ENCODE results near the gene POLR3H. TPM values are rescaled to one million over a fixed set of nuclear protein-coding genes. Genes with fewer than 3 reads are reported as not detected.

POLR3H gene
- total and polyA plus RNA-seq, 12 donors, result 18.7 to 92.6 (median 45.4) TPM

GRCh38 chr22:41587347-41587723 is 43.1 kb upstream of the POLR3H start:
- TF ChIP-seq CTCF (IDR thresholded peaks at IDR 0.05), result no peak
- no peak for TF ChIP-seq POLR2A (IDR thresholded peaks at IDR 0.05)
- Histone ChIP-seq H3K36me3 (replicated peaks in 1 of 2) (peaks cover 0 to 19% of the 10 kb centered on the region in 2 donors), H3K27me3 (no peaks in the 10 kb centered on the region), H3K4me1 (replicated peaks in 1 of 2) (peaks cover 8 to 15% of the 10 kb centered on the region in 2 donors), H3K4me3 (no peak overlapping the region), H3K9me3 (replicated peaks in 1 of 3) (no peaks in the 10 kb centered on the region), H3K27ac (peak overlapping the region in 3 of 5 donors; percentile 6 to 91 (median 82))
- 88 to 95% (median 94%) methylated on average over 7 of the region's 7 CpGs for WGBS, 4 donors
- intact Hi-C loops (cut with DNase I), result no loop called here
- DNase-seq, result peak in 1 of 7 donors; percentile 13

DNA sequence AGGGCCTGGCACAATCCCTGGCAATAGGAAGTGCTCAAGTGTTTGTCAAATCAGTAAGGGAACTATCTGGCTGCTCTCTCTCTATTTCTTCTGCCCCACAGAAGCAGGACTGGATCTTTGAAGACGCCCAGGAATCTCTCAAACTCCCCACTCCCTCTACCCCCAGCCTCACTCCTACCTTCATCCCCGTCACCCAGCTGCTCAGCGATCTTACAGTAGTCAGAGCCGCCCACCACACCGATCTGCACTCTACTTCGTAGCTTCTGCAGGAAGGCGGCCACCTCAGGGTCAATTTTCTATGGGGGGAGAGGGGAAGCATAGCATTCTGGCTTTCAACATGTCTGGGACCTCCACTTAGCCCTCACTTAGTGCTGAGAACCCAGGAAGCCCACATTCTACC is 41.6 kb upstream of the POLR3H start:
- WGBS, 4 donors, result 95 to 99% (median 97%) methylated on average over 7 of the region's 7 CpGs
- no peak for DNase-seq
- no peak for TF ChIP-seq CTCF (IDR thresholded peaks at IDR 0.05)
- TF ChIP-seq POLR2A (IDR thresholded peaks at IDR 0.05), result no peak
- Histone ChIP-seq H3K27me3 (no peaks in the 10 kb centered on the region), H3K36me3 (replicated peaks in 1 of 2) (peaks cover 0 to 30% of the 10 kb centered on the region in 2 donors), H3K4me3 (no peak overlapping the region), H3K9me3 (replicated peaks in 1 of 3) (no peaks in the 10 kb centered on the region), H3K27ac (no peak overlapping the region), H3K4me1 (replicated peaks in 1 of 2) (peaks cover 8 to 15% of the 10 kb centered on the region in 2 donors)
- intact Hi-C loops (cut with DNase I), result no loop called here

- Histone ChIP-seq H3K36me3 (replicated peaks in 1 of 2) (peaks cover 0 to 30% of the 10 kb centered on the region in 2 donors), H3K27me3 (no peaks in the 10 kb centered on the region), H3K9me3 (replicated peaks in 1 of 3) (no peaks in the 10 kb centered on the region), H3K4me1 (replicated peaks in 1 of 2) (peaks cover 14 to 22% of the 10 kb centered on the region in 2 donors), H3K27ac (no peak overlapping the region), H3K4me3 (no peak overlapping the region)
- WGBS, 4 donors, result 88 to 97% (median 92%) methylated on average over 6 of the region's 6 CpGs
- intact Hi-C loops (cut with DNase I), result no loop called here
- TF ChIP-seq CTCF (IDR thresholded peaks at IDR 0.05) (no peak), POLR2A (IDR thresholded peaks at IDR 0.05) (no peak)
- no peak for DNase-seq
These were observed 40.6 kb upstream of the POLR3H start for GRCh38 chr22:41584881-41585280.

- H3K36me3 ChIP-seq (replicated peaks in 1 of 2), result peaks cover 0 to 30% of the 10 kb centered on the region in 2 donors
- WGBS, 4 donors, result 35 to 58% (median 55%) methylated on average over 8 of the region's 8 CpGs
- H3K4me3 ChIP-seq, result no peak overlapping the region
- peaks cover 22 to 28% of the 10 kb centered on the region in 2 donors for H3K4me1 ChIP-seq (replicated peaks in 1 of 2)
- DNase-seq, result peak; percentile 68 to 87 (median 73)
- peak overlapping the region; percentile 0 to 90 (median 60) for H3K27ac ChIP-seq
- H3K27me3 ChIP-seq, result no peaks in the 10 kb centered on the region
- TF ChIP-seq POLR2A (IDR thresholded peaks at IDR 0.05) (peak in 1 of 2 donors; percentile 14), CTCF (IDR thresholded peaks at IDR 0.05) (no peak)
- intact Hi-C loops (cut with DNase I), result no loop called here
- H3K9me3 ChIP-seq (replicated peaks in 1 of 3), result no peaks in the 10 kb centered on the region
These were observed 38.4 kb upstream of the POLR3H start for GRCh38 chr22:41582694-41583093.

All from adrenal gland (tissue), 12 donors.